Astrocyte (in vitro differentiated cells and primary cell): ENCODE measurements around the gene LMTK3. TPM values are rescaled to one million over a fixed set of nuclear protein-coding genes. Genes with fewer than 3 reads are reported as not detected.

Source experiments
- DNase-seq: peaks from one replicate; pipeline ENCODE4 v3.0.0-alpha.2; 2010; ENCODE audit warnings: low read depth
- FAIRE-seq: peaks from 2 replicates; lab custom pipeline; 2011; peaks lifted over from hg19 to GRCh38; lab: Jason Lieb, UNC
- H2AFZ ChIP-seq: 2 replicates; pipeline ENCODE4 v1.6.0; 2012; ENCODE audit warnings: low read depth, low read length, inconsistent platforms
- H3K27ac ChIP-seq: 2 replicates; pipeline ENCODE4 v1.5.1; 2011; ENCODE audit warnings: low read depth, low read length, inconsistent platforms
- H3K27me3 ChIP-seq: 2 replicates; pipeline ENCODE4 v1.6.0; 2011; ENCODE audit warnings: low read length, inconsistent platforms; ENCODE audit not compliant: insufficient read depth
- H3K36me3 ChIP-seq: 2 replicates; pipeline ENCODE4 v1.5.1; 2011; ENCODE audit warnings: low read length, inconsistent platforms; ENCODE audit not compliant: insufficient read depth
- H3K4me1 ChIP-seq: 2 replicates; pipeline ENCODE4 v1.5.1; 2011; ENCODE audit warnings: low read length, inconsistent platforms; ENCODE audit not compliant: insufficient read depth
- H3K4me2 ChIP-seq: 2 replicates; pipeline ENCODE4 v1.6.0; 2012; ENCODE audit warnings: low read length, inconsistent platforms
- H3K4me3 ChIP-seq: 2 replicates; pipeline ENCODE4 v1.5.1; 2011; ENCODE audit warnings: low read depth, mild to moderate bottlenecking, low read length, inconsistent platforms; ENCODE audit not compliant: insufficient read depth
- H3K79me2 ChIP-seq: 2 replicates; pipeline ENCODE4 v1.6.0; 2012; ENCODE audit warnings: mild to moderate bottlenecking, low read length, inconsistent platforms; ENCODE audit not compliant: insufficient read depth
- H3K9ac ChIP-seq: 2 replicates; pipeline ENCODE4 v1.6.0; 2012; ENCODE audit warnings: mild to moderate bottlenecking, low read length, inconsistent platforms
- H3K9me3 ChIP-seq: 2 replicates; pipeline ENCODE4 v1.5.1; 2012; ENCODE audit warnings: low read depth, mild to moderate bottlenecking, low read length, inconsistent platforms; ENCODE audit not compliant: insufficient read depth
- H4K20me1 ChIP-seq: 2 replicates; pipeline ENCODE4 v1.6.0; 2012; ENCODE audit warnings: low read length, inconsistent platforms; ENCODE audit not compliant: insufficient read depth
- H3K27ac Mint-ChIP-seq: one replicate; pipeline ENCODE4 v1.8.0; 2021; ENCODE audit warnings: mild to moderate bottlenecking, mixed read lengths; ENCODE audit not compliant: unreplicated experiment
- H3K27me3 Mint-ChIP-seq: one replicate; pipeline ENCODE4 v1.8.0; 2021; ENCODE audit warnings: low read depth, mixed read lengths; ENCODE audit not compliant: unreplicated experiment
- H3K36me3 Mint-ChIP-seq: one replicate; pipeline ENCODE4 v1.8.0; 2021; ENCODE audit warnings: low read depth, mixed read lengths; ENCODE audit not compliant: unreplicated experiment
- H3K4me1 Mint-ChIP-seq: one replicate; pipeline ENCODE4 v1.8.0; 2021; ENCODE audit warnings: low read depth, mixed read lengths; ENCODE audit not compliant: unreplicated experiment
- H3K4me3 Mint-ChIP-seq: one replicate; pipeline ENCODE4 v1.8.0; 2021; ENCODE audit warnings: mild to moderate bottlenecking, moderate library complexity, mixed read lengths; ENCODE audit not compliant: unreplicated experiment
- H3K9me3 Mint-ChIP-seq: one replicate; pipeline ENCODE4 v1.8.0; 2021; ENCODE audit warnings: mild to moderate bottlenecking, mixed read lengths; ENCODE audit not compliant: unreplicated experiment
- EZH2 ChIP-seq: IDR thresholded peaks from 2 replicates; pipeline ENCODE4 v1.6.1; 2012; ENCODE audit warnings: mild to moderate bottlenecking, low read length, inconsistent platforms; ENCODE audit not compliant: insufficient read depth
- total RNA-seq: library from RNA; stranded (reverse); gene quantifications from 2 replicates; pipeline ENCODE4 v1.2.1, GENCODE V29; 2021
- TF ChIP-seq, protein P1 (sequence below): IDR thresholded peaks from 2 replicates; pipeline ENCODE4 v1.5.1; 2011; ENCODE audit warnings: low read depth, mild to moderate bottlenecking, inconsistent platforms, low read length, moderate library complexity; ENCODE audit not compliant: insufficient read depth

LMTK3 gene
- total RNA-seq, 1 donor from 2014 or later = 6.2 TPM

DNA sequence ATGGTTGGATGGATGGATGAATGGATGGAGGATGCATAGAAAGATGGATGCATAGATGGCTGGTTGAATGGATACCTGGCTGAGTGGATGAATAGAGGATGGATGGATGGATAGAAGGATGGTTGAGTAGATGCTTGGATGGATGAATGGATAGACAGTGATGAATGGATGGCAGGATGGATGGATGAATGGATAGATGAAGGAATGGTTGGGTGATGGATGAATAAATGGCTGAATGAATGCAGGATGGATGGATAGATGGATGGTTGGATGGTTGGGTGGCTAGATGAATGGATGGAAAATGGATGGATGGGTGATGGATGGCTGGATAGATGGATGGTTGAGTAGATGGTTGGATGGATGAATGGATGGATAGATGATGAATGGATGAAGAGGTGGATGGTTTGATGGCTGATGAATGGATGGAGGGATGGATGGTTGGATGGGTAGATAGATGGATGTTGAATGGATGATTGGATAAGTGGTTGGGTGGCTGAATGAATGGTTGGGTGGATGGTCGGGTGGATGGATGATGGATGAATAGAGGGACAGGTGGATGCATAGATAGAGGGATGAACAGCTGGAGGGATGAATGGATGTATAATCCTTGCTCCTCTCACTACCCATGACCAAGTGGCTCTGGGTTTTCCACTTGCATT is 36.7 kb upstream of the LMTK3 start:
- no peak for FAIRE-seq
- no peaks in the 10 kb centered on the region for H3K4me1 Mint-ChIP-seq
- H3K9me3 ChIP-seq = no peaks in the 10 kb centered on the region
- H3K27me3 Mint-ChIP-seq = peaks cover 3% of the 10 kb centered on the region
- H3K36me3 ChIP-seq = no peaks in the 10 kb centered on the region
- H2AFZ ChIP-seq = no peak overlapping the region
- H3K4me1 ChIP-seq = peaks cover 1% of the 10 kb centered on the region
- no peak overlapping the region for H3K27ac Mint-ChIP-seq
- no peak overlapping the region for H3K4me2 ChIP-seq
- no peak for DNase-seq
- no peak overlapping the region for H3K4me3 ChIP-seq
- H3K9ac ChIP-seq = no peak overlapping the region
- H3K9me3 Mint-ChIP-seq = no peaks in the 10 kb centered on the region
- TF ChIP-seq, protein P1, sequence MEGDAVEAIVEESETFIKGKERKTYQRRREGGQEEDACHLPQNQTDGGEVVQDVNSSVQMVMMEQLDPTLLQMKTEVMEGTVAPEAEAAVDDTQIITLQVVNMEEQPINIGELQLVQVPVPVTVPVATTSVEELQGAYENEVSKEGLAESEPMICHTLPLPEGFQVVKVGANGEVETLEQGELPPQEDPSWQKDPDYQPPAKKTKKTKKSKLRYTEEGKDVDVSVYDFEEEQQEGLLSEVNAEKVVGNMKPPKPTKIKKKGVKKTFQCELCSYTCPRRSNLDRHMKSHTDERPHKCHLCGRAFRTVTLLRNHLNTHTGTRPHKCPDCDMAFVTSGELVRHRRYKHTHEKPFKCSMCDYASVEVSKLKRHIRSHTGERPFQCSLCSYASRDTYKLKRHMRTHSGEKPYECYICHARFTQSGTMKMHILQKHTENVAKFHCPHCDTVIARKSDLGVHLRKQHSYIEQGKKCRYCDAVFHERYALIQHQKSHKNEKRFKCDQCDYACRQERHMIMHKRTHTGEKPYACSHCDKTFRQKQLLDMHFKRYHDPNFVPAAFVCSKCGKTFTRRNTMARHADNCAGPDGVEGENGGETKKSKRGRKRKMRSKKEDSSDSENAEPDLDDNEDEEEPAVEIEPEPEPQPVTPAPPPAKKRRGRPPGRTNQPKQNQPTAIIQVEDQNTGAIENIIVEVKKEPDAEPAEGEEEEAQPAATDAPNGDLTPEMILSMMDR = no peak
- no peaks in the 10 kb centered on the region for H3K27me3 ChIP-seq
- no peaks in the 10 kb centered on the region for H3K36me3 Mint-ChIP-seq
- no peak overlapping the region for H3K27ac ChIP-seq
- H4K20me1 ChIP-seq = no peaks in the 10 kb centered on the region
- no peaks in the 10 kb centered on the region for H3K79me2 ChIP-seq
- no peak overlapping the region for H3K4me3 Mint-ChIP-seq

DNA sequence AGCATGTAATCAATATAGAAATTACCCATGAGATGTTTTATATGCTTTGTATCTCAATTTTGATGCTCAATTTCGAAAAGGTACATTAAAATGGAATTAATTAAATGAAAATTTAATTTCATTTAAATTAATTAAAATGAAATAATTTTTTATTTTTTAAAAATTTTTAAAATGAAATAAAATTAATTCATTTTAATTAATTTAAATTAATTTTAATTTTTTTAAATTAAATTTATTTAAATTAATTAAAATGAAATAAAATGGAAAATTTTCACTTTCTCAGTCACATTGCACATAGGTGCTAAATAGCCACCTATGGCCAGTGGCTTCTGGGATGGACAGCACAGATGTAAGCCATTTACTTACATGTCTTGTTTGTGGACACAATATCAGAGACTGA is 36.1 kb upstream of the LMTK3 start:
- Mint-ChIP-seq H3K4me3 (no peak overlapping the region), H3K36me3 (no peaks in the 10 kb centered on the region)

More for the DNA sequence above, 36.1 kb upstream of the LMTK3 start:
- no peak overlapping the region for H3K9ac ChIP-seq
- no peaks in the 10 kb centered on the region for H3K27me3 ChIP-seq
- H2AFZ ChIP-seq = no peak overlapping the region
- peaks cover 5% of the 10 kb centered on the region for H3K4me1 ChIP-seq
- no peak overlapping the region for H3K4me3 ChIP-seq
- peaks cover 3% of the 10 kb centered on the region for H3K27me3 Mint-ChIP-seq
- H4K20me1 ChIP-seq = no peaks in the 10 kb centered on the region
- no peaks in the 10 kb centered on the region for H3K9me3 ChIP-seq
- no peaks in the 10 kb centered on the region for H3K9me3 Mint-ChIP-seq
- peaks cover 3% of the 10 kb centered on the region for H3K4me1 Mint-ChIP-seq
- no peak overlapping the region for H3K27ac ChIP-seq
- no peak overlapping the region for H3K4me2 ChIP-seq
- DNase-seq (no peak), FAIRE-seq (no peak)
- no peaks in the 10 kb centered on the region for H3K36me3 ChIP-seq
- no peaks in the 10 kb centered on the region for H3K79me2 ChIP-seq
- TF ChIP-seq EZH2 = no peak
- TF ChIP-seq, protein P1 = no peak
- no peak overlapping the region for H3K27ac Mint-ChIP-seq
